ENCODE measurements around the gene TTC27.
"Not testable (repeated sequence)": the region's sequence is repeated elsewhere in the genome, so short reads cannot be mapped to it uniquely, and the experiment has no call there.

The TTC27 gene

GRCh38 chr2:32865399-32866068, 237.7 kb downstream of the TTC27 start:
- Histone ChIP-seq H2AFZ (ENCODE audit: low read depth, low read length) (no peak overlapping the region), H3K27ac (ENCODE audit: low read length) (no peak overlapping the region), H3K27me3 (ENCODE audit: low read depth, low read length) (no peaks in the 10 kb centered on the region; the same call in 1 of the 2 replicates), H4K20me1 (ENCODE audit: insufficient read depth, low read length) (no peaks in the 10 kb centered on the region), H3K36me3 (replicated peaks; ENCODE audit: low read depth, low read length) (no peaks in the 10 kb centered on the region), H3K9ac (ENCODE audit: low read length) (no peak overlapping the region), H3K4me2 (ENCODE audit: low read length) (no peak overlapping the region), H3K4me1 (ENCODE audit: low read length) (peaks cover 4% of the 10 kb centered on the region; the same call in 1 of the 2 replicates), H3K4me3 (ENCODE audit: low read length) (no peak overlapping the region), H3K79me2 (ENCODE audit: low read length) (no peaks in the 10 kb centered on the region), H3K9me3 (ENCODE audit: insufficient read depth, low read length) (no peaks in the 10 kb centered on the region)
- TF ChIP-seq EZH2phosphoT487 (IDR thresholded peaks at IDR 0.05; ENCODE audit: low read depth) (no peak), CTCF (IDR thresholded peaks at IDR 0.05; ENCODE audit: low read depth, low read length) (no peak)

- not testable (repeated sequence) for H3K4me1 ChIP-seq (ENCODE audit: low read length); H2AFZ ChIP-seq (ENCODE audit: low read depth, low read length); H3K36me3 ChIP-seq (replicated peaks; ENCODE audit: low read depth, low read length); H3K79me2 ChIP-seq (ENCODE audit: low read length); H3K27ac ChIP-seq (ENCODE audit: low read length); H3K27me3 ChIP-seq (ENCODE audit: low read depth, low read length); H3K9ac ChIP-seq (ENCODE audit: low read length); H3K4me3 ChIP-seq (ENCODE audit: low read length); H3K9me3 ChIP-seq (ENCODE audit: insufficient read depth, low read length); H3K4me2 ChIP-seq (ENCODE audit: low read length); H4K20me1 ChIP-seq (ENCODE audit: insufficient read depth, low read length)
These were observed 238.6 kb downstream of the TTC27 start for GRCh38 chr2:32866462-32866861.
